ENCODE data around the gene C1QTNF5. TPM values are rescaled to one million over a fixed set of nuclear protein-coding genes. Genes with fewer than 3 reads are reported as not detected.

The C1QTNF5 gene
- total and polyA plus RNA-seq, 8 donors: 20.0 to 52.0 (median 43.2) TPM

DNA sequence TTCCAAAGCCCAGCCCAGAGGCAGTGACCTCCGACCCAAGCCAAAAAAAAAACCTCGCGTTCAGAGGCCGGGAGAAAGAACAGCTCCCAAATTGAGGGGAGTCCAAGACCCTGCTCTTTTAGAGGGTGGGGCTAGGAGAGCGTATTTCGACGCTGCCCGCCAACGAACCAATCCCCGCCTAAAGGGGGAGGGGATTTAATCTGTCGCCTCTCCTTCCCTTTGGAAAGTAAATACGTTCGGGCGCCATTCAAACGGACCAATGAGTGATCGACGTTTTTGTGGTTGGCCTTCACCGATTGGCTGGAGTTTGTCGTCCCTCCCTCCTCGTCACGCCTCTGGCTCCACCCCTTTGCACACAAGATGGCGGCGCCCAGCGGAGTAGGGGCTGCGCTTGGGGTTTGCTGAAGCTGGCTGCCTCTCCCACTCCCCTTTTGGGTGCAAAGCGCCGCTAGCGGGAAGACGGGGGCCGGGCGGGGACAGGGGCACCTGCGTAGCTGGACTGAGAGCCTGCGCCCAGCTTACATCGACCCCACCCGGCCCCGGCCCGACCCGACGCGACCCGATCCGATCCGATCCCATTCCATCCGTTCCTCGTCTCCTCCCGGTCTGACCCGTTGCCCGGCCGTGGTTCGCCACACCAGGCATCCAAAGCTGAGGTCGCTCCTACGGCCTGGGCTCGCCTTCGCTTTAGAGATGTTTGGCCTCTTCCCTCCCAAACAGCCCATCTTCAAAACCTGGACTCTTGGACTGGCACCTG is 6.3 kb downstream of the C1QTNF5 start, which contains the start of gene RNF26:
RNF26 (plus strand) TSS at position 354 of the 757 bp plus-strand sequence. CDS start 596 bp downstream, outside the sequence.
- no peaks in the 10 kb centered on the region for H3K9me3 ChIP-seq
- intact Hi-C loops (cut with DNase I): no loop called here
- peak within 1 kb of the TSS; percentile 90 to 95 for H3K4me3 ChIP-seq
- DNase-seq: peak; percentile 91 to 98 (median 96)
- peak; percentile 94 for ATAC-seq
- TF ChIP-seq, protein P1, sequence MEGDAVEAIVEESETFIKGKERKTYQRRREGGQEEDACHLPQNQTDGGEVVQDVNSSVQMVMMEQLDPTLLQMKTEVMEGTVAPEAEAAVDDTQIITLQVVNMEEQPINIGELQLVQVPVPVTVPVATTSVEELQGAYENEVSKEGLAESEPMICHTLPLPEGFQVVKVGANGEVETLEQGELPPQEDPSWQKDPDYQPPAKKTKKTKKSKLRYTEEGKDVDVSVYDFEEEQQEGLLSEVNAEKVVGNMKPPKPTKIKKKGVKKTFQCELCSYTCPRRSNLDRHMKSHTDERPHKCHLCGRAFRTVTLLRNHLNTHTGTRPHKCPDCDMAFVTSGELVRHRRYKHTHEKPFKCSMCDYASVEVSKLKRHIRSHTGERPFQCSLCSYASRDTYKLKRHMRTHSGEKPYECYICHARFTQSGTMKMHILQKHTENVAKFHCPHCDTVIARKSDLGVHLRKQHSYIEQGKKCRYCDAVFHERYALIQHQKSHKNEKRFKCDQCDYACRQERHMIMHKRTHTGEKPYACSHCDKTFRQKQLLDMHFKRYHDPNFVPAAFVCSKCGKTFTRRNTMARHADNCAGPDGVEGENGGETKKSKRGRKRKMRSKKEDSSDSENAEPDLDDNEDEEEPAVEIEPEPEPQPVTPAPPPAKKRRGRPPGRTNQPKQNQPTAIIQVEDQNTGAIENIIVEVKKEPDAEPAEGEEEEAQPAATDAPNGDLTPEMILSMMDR (IDR thresholded peaks at IDR 0.05): no peak
- H3K27me3 ChIP-seq: peaks cover 0 to 10% of the 10 kb centered on the region in 2 donors
- H3K36me3 ChIP-seq: peaks cover 0 to 5% of the 10 kb centered on the region in 2 donors
- peaks cover 10 to 46% of the 10 kb centered on the region in 2 donors for H3K4me1 ChIP-seq
- H3K27ac ChIP-seq: peak within 1 kb of the TSS; percentile 81

DNA sequence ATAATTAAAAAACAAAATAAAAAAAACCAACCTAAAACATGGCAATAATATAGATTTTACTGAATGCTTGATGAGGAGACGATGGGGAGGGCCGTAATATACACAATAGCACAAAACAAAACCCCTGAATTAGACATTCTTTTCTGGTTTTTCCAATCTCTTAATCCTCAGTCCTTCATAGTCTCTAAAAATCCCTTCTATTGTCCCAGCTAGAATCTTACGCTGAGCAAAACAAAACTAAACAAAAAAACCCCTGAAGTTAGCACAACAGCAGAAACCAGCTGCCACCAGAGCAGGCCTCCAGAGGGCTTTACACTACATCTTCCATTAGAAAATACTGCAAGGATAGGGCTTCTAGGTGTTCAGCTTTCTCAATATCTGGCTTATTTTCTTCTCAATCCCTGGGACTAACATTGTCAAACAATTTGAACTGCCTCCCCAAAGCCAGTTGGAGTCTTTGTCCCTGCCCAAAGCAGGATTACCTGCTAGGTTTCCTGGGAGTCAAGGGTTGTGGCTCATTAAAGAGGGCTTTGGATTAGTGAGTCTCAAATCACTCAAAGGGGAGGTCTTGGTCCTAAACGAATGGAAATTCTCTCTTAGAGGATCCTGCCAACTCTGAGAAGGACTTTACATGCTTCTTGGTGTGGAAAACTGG is 8.4 kb downstream of the C1QTNF5 start:
- H3K27me3 ChIP-seq: no peaks in the 10 kb centered on the region
- TF ChIP-seq, protein P1 (IDR thresholded peaks at IDR 0.05): no peak
- ATAC-seq (no peak), DNase-seq (no peak)
- H3K27ac ChIP-seq: no peak overlapping the region
- peaks cover 8 to 27% of the 10 kb centered on the region in 2 donors for H3K4me1 ChIP-seq
- no peaks in the 10 kb centered on the region for H3K9me3 ChIP-seq
- peaks cover 0 to 5% of the 10 kb centered on the region in 2 donors for H3K36me3 ChIP-seq
- intact Hi-C loops (cut with DNase I): no loop called here
- no peak overlapping the region for H3K4me3 ChIP-seq

DNA sequence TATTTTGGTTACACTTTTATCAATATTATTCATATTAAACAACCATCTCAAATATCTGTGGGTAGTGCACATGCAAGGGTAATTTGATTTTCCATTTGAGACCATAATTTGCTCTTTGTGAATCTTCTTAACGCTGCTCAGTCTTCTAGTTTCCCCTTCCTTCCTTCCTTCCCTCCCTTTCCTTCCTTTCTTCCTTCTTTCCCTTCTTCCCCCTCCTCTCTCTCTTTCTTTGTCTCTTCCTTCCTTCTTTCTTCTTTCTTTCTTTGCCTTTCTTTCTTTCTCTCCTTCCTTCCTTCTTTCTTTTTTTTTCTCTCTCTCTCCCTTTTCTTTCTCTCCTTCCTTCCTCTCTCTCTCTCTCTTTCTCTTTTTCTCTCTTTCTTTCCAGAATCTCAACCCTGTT is 10.4 kb downstream of the C1QTNF5 start:
- Histone ChIP-seq H3K4me3 (no peak overlapping the region), H3K27ac (no peak overlapping the region), H3K9me3 (no peaks in the 10 kb centered on the region), H3K4me1 (peaks cover 4 to 11% of the 10 kb centered on the region in 2 donors), H3K27me3 (no peaks in the 10 kb centered on the region), H3K36me3 (no peaks in the 10 kb centered on the region)
- ATAC-seq (no peak), DNase-seq (no peak)
- intact Hi-C loops (cut with DNase I): no loop called here
- TF ChIP-seq, protein P1 (IDR thresholded peaks at IDR 0.05): no peak

DNA sequence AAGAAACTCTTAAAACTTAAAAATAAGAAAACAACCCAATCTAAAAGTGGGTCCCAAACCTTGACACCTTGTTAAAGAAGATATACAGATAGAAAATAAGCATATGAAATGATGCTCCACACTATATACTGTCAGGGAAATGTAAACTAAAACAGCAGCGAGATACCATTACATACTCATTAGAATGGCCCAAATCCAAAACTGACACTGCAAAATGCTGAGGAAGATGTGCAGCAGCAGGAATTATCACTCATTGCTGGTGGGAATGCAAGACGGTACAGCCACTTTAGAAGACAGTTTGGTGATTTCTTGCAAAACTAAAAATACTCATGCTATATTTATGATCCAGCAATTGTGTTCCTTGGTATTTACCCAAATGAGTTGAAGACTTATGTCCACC is 11.4 kb downstream of the C1QTNF5 start:
- intact Hi-C loops (cut with DNase I): no loop called here

More for the DNA sequence above, 11.4 kb downstream of the C1QTNF5 start:
- no peaks in the 10 kb centered on the region for H3K9me3 ChIP-seq
- H3K4me3 ChIP-seq: no peak overlapping the region
- H3K4me1 ChIP-seq: peaks cover 0 to 5% of the 10 kb centered on the region in 2 donors
- DNase-seq: no peak
- TF ChIP-seq, protein P1 (IDR thresholded peaks at IDR 0.05): no peak
- no peak for ATAC-seq
- no peaks in the 10 kb centered on the region for H3K27me3 ChIP-seq
- H3K27ac ChIP-seq: no peak overlapping the region
- H3K36me3 ChIP-seq: no peaks in the 10 kb centered on the region

All from left lung (tissue), 10 donors.